ENCODE results near the gene VAV1. TPM values are rescaled to one million over a fixed set of nuclear protein-coding genes. Genes with fewer than 3 reads are reported as not detected.

The VAV1 gene
- total and polyA plus RNA-seq, 2 experiments from 2014 or later: 0.82 to 1.8 TPM

DNA sequence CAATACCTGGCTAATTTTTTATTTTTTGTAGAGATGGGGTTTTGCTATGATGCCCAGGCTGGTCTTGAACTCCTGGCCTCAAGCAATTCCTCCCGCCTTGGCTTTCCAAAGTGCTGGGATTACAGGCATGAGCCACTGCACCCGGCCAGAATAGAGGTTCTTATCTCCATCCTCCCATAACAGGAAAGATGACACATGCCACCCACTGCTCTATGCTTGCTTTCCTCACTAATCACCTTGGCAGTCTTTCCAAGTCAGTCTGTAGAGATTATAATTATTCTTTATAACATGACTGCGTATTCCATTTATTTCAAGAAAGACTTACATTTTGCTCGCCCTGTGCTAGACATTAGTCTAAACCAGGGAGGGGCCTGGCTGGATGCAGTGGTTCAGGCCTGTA lies 6.7 kb downstream of the VAV1 start:
- H3K4me1 Mint-ChIP-seq: no peaks in the 10 kb centered on the region
- no peaks in the 10 kb centered on the region for H3K4me1 ChIP-seq (ENCODE audit: insufficient read depth)
- no peaks in the 10 kb centered on the region for H3K79me2 ChIP-seq (replicated peaks; ENCODE audit: insufficient read depth)
- peaks cover 7% of the 10 kb centered on the region for H3K27me3 Mint-ChIP-seq (ENCODE audit: insufficient read depth, low read depth, poor library complexity)
- H3K9me2 ChIP-seq (ENCODE audit: insufficient read depth): no peaks in the 10 kb centered on the region
- no peak overlapping the region for H2AFZ ChIP-seq
- H3K4me3 Mint-ChIP-seq: no peak overlapping the region
- DNase-seq (ENCODE audit: low spot score) (no peak), ATAC-seq (no peak)
- H3K4me2 ChIP-seq: no peak overlapping the region
- H3F3A ChIP-seq (replicated peaks; ENCODE audit: low read depth): no peaks in the 10 kb centered on the region
- no peak for TF ChIP-seq ZNF114 (CRISPR knock-in tag; IDR thresholded peaks at IDR 0.05)
- TF ChIP-seq EZH2phosphoT487 (IDR thresholded peaks at IDR 0.05; ENCODE audit: unreplicated experiment): no peak
- TF ChIP-seq, protein P1, sequence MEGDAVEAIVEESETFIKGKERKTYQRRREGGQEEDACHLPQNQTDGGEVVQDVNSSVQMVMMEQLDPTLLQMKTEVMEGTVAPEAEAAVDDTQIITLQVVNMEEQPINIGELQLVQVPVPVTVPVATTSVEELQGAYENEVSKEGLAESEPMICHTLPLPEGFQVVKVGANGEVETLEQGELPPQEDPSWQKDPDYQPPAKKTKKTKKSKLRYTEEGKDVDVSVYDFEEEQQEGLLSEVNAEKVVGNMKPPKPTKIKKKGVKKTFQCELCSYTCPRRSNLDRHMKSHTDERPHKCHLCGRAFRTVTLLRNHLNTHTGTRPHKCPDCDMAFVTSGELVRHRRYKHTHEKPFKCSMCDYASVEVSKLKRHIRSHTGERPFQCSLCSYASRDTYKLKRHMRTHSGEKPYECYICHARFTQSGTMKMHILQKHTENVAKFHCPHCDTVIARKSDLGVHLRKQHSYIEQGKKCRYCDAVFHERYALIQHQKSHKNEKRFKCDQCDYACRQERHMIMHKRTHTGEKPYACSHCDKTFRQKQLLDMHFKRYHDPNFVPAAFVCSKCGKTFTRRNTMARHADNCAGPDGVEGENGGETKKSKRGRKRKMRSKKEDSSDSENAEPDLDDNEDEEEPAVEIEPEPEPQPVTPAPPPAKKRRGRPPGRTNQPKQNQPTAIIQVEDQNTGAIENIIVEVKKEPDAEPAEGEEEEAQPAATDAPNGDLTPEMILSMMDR (conservative IDR thresholded peaks at IDR 0.05; ENCODE audit: low read depth in 2 of 2): no peak
- TF ChIP-seq, protein P2, sequence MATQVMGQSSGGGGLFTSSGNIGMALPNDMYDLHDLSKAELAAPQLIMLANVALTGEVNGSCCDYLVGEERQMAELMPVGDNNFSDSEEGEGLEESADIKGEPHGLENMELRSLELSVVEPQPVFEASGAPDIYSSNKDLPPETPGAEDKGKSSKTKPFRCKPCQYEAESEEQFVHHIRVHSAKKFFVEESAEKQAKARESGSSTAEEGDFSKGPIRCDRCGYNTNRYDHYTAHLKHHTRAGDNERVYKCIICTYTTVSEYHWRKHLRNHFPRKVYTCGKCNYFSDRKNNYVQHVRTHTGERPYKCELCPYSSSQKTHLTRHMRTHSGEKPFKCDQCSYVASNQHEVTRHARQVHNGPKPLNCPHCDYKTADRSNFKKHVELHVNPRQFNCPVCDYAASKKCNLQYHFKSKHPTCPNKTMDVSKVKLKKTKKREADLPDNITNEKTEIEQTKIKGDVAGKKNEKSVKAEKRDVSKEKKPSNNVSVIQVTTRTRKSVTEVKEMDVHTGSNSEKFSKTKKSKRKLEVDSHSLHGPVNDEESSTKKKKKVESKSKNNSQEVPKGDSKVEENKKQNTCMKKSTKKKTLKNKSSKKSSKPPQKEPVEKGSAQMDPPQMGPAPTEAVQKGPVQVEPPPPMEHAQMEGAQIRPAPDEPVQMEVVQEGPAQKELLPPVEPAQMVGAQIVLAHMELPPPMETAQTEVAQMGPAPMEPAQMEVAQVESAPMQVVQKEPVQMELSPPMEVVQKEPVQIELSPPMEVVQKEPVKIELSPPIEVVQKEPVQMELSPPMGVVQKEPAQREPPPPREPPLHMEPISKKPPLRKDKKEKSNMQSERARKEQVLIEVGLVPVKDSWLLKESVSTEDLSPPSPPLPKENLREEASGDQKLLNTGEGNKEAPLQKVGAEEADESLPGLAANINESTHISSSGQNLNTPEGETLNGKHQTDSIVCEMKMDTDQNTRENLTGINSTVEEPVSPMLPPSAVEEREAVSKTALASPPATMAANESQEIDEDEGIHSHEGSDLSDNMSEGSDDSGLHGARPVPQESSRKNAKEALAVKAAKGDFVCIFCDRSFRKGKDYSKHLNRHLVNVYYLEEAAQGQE (IDR thresholded peaks at IDR 0.05; ENCODE audit: unreplicated experiment): no peak
- TF ChIP-seq ZNF331 (CRISPR knock-in tag; IDR thresholded peaks at IDR 0.05; ENCODE audit: low read depth): no peak
- TF ChIP-seq JUNB (IDR thresholded peaks at IDR 0.05; ENCODE audit: unreplicated experiment): no peak
- no peak for TF ChIP-seq CREB1 (CRISPR knock-in tag; IDR thresholded peaks at IDR 0.05; ENCODE audit: low read depth)
- no peak for TF ChIP-seq POLR2AphosphoS5 (IDR thresholded peaks at IDR 0.05; ENCODE audit: low read depth)
- TF ChIP-seq EZH2 (IDR thresholded peaks at IDR 0.05; ENCODE audit: low read depth, unreplicated experiment): no peak
- TF ChIP-seq, protein P3, sequence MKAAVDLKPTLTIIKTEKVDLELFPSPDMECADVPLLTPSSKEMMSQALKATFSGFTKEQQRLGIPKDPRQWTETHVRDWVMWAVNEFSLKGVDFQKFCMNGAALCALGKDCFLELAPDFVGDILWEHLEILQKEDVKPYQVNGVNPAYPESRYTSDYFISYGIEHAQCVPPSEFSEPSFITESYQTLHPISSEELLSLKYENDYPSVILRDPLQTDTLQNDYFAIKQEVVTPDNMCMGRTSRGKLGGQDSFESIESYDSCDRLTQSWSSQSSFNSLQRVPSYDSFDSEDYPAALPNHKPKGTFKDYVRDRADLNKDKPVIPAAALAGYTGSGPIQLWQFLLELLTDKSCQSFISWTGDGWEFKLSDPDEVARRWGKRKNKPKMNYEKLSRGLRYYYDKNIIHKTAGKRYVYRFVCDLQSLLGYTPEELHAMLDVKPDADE (IDR thresholded peaks at IDR 0.05): no peak
- TF ChIP-seq, protein P4, sequence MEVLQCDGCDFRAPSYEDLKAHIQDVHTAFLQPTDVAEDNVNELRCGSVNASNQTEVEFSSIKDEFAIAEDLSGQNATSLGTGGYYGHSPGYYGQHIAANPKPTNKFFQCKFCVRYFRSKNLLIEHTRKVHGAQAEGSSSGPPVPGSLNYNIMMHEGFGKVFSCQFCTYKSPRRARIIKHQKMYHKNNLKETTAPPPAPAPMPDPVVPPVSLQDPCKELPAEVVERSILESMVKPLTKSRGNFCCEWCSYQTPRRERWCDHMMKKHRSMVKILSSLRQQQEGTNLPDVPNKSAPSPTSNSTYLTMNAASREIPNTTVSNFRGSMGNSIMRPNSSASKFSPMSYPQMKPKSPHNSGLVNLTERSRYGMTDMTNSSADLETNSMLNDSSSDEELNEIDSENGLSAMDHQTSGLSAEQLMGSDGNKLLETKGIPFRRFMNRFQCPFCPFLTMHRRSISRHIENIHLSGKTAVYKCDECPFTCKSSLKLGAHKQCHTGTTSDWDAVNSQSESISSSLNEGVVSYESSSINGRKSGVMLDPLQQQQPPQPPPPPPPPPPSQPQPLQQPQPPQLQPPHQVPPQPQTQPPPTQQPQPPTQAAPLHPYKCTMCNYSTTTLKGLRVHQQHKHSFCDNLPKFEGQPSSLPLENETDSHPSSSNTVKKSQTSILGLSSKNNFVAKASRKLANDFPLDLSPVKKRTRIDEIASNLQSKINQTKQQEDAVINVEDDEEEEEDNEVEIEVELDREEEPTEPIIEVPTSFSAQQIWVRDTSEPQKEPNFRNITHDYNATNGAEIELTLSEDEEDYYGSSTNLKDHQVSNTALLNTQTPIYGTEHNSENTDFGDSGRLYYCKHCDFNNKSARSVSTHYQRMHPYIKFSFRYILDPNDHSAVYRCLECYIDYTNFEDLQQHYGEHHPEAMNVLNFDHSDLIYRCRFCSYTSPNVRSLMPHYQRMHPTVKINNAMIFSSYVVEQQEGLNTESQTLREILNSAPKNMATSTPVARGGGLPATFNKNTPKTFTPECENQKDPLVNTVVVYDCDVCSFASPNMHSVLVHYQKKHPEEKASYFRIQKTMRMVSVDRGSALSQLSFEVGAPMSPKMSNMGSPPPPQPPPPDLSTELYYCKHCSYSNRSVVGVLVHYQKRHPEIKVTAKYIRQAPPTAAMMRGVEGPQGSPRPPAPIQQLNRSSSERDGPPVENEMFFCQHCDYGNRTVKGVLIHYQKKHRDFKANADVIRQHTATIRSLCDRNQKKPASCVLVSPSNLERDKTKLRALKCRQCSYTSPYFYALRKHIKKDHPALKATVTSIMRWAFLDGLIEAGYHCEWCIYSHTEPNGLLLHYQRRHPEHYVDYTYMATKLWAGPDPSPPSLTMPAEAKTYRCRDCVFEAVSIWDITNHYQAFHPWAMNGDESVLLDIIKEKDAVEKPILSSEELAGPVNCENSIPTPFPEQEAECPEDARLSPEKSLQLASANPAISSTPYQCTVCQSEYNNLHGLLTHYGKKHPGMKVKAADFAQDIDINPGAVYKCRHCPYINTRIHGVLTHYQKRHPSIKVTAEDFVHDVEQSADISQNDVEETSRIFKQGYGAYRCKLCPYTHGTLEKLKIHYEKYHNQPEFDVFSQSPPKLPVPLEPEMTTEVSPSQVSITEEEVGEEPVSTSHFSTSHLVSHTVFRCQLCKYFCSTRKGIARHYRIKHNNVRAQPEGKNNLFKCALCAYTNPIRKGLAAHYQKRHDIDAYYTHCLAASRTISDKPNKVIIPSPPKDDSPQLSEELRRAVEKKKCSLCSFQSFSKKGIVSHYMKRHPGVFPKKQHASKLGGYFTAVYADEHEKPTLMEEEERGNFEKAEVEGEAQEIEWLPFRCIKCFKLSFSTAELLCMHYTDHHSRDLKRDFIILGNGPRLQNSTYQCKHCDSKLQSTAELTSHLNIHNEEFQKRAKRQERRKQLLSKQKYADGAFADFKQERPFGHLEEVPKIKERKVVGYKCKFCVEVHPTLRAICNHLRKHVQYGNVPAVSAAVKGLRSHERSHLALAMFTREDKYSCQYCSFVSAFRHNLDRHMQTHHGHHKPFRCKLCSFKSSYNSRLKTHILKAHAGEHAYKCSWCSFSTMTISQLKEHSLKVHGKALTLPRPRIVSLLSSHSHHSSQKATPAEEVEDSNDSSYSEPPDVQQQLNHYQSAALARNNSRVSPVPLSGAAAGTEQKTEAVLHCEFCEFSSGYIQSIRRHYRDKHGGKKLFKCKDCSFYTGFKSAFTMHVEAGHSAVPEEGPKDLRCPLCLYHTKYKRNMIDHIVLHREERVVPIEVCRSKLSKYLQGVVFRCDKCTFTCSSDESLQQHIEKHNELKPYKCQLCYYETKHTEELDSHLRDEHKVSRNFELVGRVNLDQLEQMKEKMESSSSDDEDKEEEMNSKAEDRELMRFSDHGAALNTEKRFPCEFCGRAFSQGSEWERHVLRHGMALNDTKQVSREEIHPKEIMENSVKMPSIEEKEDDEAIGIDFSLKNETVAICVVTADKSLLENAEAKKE (CRISPR knock-in tag; IDR thresholded peaks at IDR 0.05): no peak
- no peak for TF ChIP-seq STAT1 (IDR thresholded peaks at IDR 0.05; ENCODE audit: unreplicated experiment)
- no peak for TF ChIP-seq NANOG (IDR thresholded peaks at IDR 0.05; ENCODE audit: borderline replicate concordance)
- peaks cover 27% of the 10 kb centered on the region for H3K36me3 Mint-ChIP-seq (ENCODE audit: low read depth)
- H3K9me3 Mint-ChIP-seq: peaks cover 86% of the 10 kb centered on the region
- H3K36me3 ChIP-seq (ENCODE audit: insufficient read depth): no peaks in the 10 kb centered on the region
- no peak overlapping the region for H3K27ac ChIP-seq (ENCODE audit: low read depth)
- H4K20me1 ChIP-seq (replicated peaks; ENCODE audit: insufficient read depth): no peaks in the 10 kb centered on the region
- H3K27ac Mint-ChIP-seq: no peak overlapping the region
- no peaks in the 10 kb centered on the region for H3K27me3 ChIP-seq (ENCODE audit: insufficient read depth)
- no peak overlapping the region for H3K4me3 ChIP-seq

All from GM23338 (cell line).